Lower leg skin (tissue), 4 donors: ENCODE data around the gene DPP10. TPM values are rescaled to one million over a fixed set of nuclear protein-coding genes. Genes with fewer than 3 reads are reported as not detected.

Experiments used
- DNase-seq, 2 donors: peaks; one replicate each; pipeline ENCODE4 v3.0.0-alpha.2; 2019; ENCODE audit warnings: low spot score in 2 of 2
- H3K4me3 ChIP-seq: fragments of 200-600 bp; sonication (generic); 2 replicates; pipeline ENCODE4 v1.5.1; 2017; ENCODE audit warnings: mild to moderate bottlenecking, low read depth; ENCODE audit not compliant: poor library complexity, severe bottlenecking
- CTCF ChIP-seq, 3 donors: fragments of 450-650 bp; IDR thresholded peaks; one replicate each; pipeline ENCODE4 v1.5.1; 2016; ENCODE audit warnings: antibody characterized with exemption in 3 of 3, mild to moderate bottlenecking in 3 of 3, moderate library complexity in 2 of 3
- POLR2A ChIP-seq, 2 donors: fragments of 450-650 bp; IDR thresholded peaks; one replicate each; pipeline ENCODE4 v1.6.1; 2016 to 2017; ENCODE audit warnings: antibody characterized with exemption in 2 of 2, mild to moderate bottlenecking in 1 of 2, moderate library complexity in 1 of 2
- WGBS, 2 donors: methylation state at CpG; one replicate each; pipeline ENCODE4 v1.1.5; 2018; 5-methylcytosine and 5-hydroxymethylcytosine counted together
- intact Hi-C: fragments of 100-400 bp; cut with DNase I; formaldehyde crosslinking; loops from one replicate; pipeline ENCODE4 v1.15.0; 2023; ENCODE audit warnings: low total_unique reads
- total RNA-seq, 4 donors: library from RNA; depleted of rRNA; stranded (reverse); fragments of >200 nt; gene quantifications; one replicate each; pipeline ENCODE4 v1.1.0, GENCODE V29; 2016

The DPP10 gene
- total RNA-seq, 4 donors from 2014 or later, result 1.1 TPM; not detected in 3

DNA sequence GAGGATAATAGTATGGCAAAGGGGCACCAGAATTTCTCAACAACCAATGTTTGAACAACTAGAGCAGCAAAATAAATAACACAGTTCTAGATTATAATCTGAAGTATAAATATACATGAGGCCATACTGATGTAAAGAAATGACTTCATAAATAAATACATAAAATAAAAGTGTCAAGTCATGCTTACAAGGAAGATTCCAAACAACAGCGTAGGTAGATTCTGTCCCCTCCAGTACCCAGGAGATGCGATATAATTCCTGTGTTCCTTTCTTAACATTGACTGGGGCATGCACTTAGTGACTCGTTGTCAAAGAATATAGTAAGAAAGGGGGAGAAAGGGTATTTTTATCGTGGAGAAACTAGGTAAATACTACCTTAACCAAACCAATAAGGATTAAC, 355.1 kb downstream of the DPP10 start:
- TF ChIP-seq POLR2A (IDR thresholded peaks at IDR 0.05) (no peak), CTCF (IDR thresholded peaks at IDR 0.05) (no peak)
- DNase-seq, result no peak
- H3K4me3 ChIP-seq, result no peak overlapping the region
- intact Hi-C loops, result no loop called here
- WGBS, 2 donors, result 83 to 85% methylated on average over 4 of the region's 4 CpGs

GRCh38 chr2:114797942-114798341, 355.5 kb downstream of the DPP10 start:
- 56 to 61% methylated on average over 2 of the region's 2 CpGs for WGBS, 2 donors
- TF ChIP-seq CTCF (IDR thresholded peaks at IDR 0.05), result no peak
- no peak for TF ChIP-seq POLR2A (IDR thresholded peaks at IDR 0.05)
- H3K4me3 ChIP-seq, result no peak overlapping the region
- intact Hi-C loops, result no loop called here
- no peak for DNase-seq

- no peak for TF ChIP-seq POLR2A (IDR thresholded peaks at IDR 0.05)
- no peak for TF ChIP-seq CTCF (IDR thresholded peaks at IDR 0.05)
- no peak for DNase-seq
- intact Hi-C loops, result no loop called here
- 74 to 77% methylated on average over 2 of the region's 2 CpGs for WGBS, 2 donors
- no peak overlapping the region for H3K4me3 ChIP-seq
These were observed 357.9 kb downstream of the DPP10 start for GRCh38 chr2:114800371-114800770.

GRCh38 chr2:114805195-114805594, 362.8 kb downstream of the DPP10 start:
- H3K4me3 ChIP-seq, result no peak overlapping the region
- TF ChIP-seq CTCF (IDR thresholded peaks at IDR 0.05), result no peak
- no peak for TF ChIP-seq POLR2A (IDR thresholded peaks at IDR 0.05)
- 84 to 85% methylated on average over 3 of the region's 3 CpGs for WGBS, 2 donors
- intact Hi-C loops, result no loop called here
- no peak for DNase-seq

DNA sequence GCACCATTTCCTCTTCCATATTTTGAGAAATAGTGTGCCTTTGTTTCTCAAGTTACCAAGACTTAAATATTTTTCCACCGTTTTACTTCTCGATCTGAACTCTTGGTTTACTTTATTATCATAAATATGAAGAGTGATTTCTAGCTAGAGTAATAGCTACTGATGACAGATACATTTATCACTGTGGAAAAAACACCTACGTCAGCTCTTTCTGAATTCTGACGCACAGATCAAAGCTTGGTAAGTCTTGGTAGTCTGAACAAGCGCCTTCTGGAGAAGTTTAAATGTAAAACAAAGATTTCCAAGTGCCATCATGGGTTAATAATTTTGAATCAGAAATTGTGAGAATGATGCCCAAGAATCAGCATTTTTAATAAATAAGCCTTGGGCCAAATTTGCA, 367.7 kb downstream of the DPP10 start:
- DNase-seq, result no peak
- WGBS, 2 donors, result 64 to 77% methylated on average over 5 of the region's 5 CpGs
- TF ChIP-seq POLR2A (IDR thresholded peaks at IDR 0.05) (no peak), CTCF (IDR thresholded peaks at IDR 0.05) (no peak)
- intact Hi-C loops, result no loop called here
- H3K4me3 ChIP-seq, result no peak overlapping the region

DNA sequence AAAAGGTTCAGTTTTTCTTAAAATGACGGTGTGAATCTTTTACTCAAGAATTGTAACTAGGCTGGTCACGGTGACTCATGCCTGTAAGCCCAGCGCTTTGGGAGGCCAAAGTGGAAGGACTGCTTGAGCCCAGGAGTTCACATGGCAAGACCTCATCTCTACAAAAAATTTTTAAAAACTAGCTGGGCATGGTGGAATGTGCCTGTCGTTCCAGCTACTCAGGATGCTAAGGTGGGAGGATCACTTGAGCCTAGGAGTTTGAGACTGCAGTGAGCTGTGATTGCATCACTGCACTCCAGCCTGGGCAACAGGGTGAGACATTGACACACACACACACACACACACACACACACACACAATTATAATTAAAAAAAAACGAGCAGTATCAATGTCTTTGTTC, 369.8 kb downstream of the DPP10 start:
- no peak for DNase-seq
- WGBS, 2 donors, result 69 to 76% methylated on average over 5 of the region's 5 CpGs
- H3K4me3 ChIP-seq, result no peak overlapping the region
- TF ChIP-seq POLR2A (IDR thresholded peaks at IDR 0.05) (no peak), CTCF (IDR thresholded peaks at IDR 0.05) (no peak)
- intact Hi-C loops, result no loop called here
